Measurements from ENCODE around the gene SLCO3A1. TPM values are rescaled to one million over a fixed set of nuclear protein-coding genes. Genes with fewer than 3 reads are reported as not detected.

Gene SLCO3A1
- total RNA-seq, 1 experiment from 2014 or later: 10.1 TPM

GRCh38 chr15:91946581-91947292, 93.2 kb downstream of the SLCO3A1 start:
- no TSS peak for BruUV-seq (replicated peaks)
- Mint-ChIP-seq H3K4me3 (ENCODE audit: unreplicated experiment) (no peak overlapping the region), H3K36me3 (ENCODE audit: insufficient read depth, unreplicated experiment) (no peaks in the 10 kb centered on the region), H3K9me3 (ENCODE audit: unreplicated experiment) (no peaks in the 10 kb centered on the region), H3K27ac (ENCODE audit: low read depth, unreplicated experiment) (peak overlapping the region; percentile 90), H3K27me3 (ENCODE audit: insufficient read depth, unreplicated experiment) (no peaks in the 10 kb centered on the region), H3K4me1 (ENCODE audit: insufficient read depth, unreplicated experiment) (peaks cover 73% of the 10 kb centered on the region)
- POLR2A ChIA-PET: interaction anchor here (0.5 to 4.9 kb wide), 6 partner anchors 12 to 866 kb away, joined by 3 to 45 read pairs (median 4); partner anchors contain the start of gene SLCO3A1
- intact Hi-C loops (cut with micrococcal nuclease): loop anchor here (10.0 kb wide), 1 partner anchor 242 kb away; no protein-coding TSS in a partner anchor
- no peak for TF ChIP-seq CTCF (IDR thresholded peaks at IDR 0.05; ENCODE audit: unreplicated experiment)
- CTCF ChIA-PET: interaction anchor here (0.6 to 1.9 kb wide), 14 partner anchors 9 to 990 kb away, joined by 3 to 14 read pairs (median 4); partner anchors contain the start of gene SLCO3A1
- no peak for DNase-seq (ENCODE audit: unreplicated experiment)

DNA sequence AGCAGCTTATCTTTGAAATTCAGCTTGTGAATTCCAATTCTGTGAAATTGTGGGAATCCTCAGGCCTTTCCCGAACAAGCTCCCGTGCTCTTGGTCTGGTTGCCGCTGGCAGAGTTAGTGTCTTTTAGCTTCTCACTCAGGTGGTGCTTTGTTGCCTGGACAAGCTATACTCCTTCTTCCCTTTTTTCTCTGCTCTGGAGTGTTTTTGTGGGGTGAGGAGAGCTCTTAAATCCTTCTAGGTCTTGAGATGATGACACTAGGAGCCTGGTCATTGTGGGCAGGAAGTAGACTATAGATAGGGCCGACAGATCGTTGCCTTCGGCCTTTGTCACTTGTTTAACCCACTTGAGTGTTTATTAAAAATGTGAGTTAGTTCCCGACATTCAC, 93.8 kb downstream of the SLCO3A1 start:
- H3K4me1 Mint-ChIP-seq (ENCODE audit: insufficient read depth, unreplicated experiment): peaks cover 70% of the 10 kb centered on the region
- intact Hi-C loops (cut with micrococcal nuclease): loop anchor here (10.0 kb wide), 1 partner anchor 242 kb away; no protein-coding TSS in a partner anchor
- ChIA-PET CTCF (interaction anchor here (0.6 to 1.9 kb wide), 16 partner anchors 8 to 991 kb away, joined by 3 to 14 read pairs (median 3); partner anchors contain the start of gene SLCO3A1), POLR2A (interaction anchor here (0.5 to 4.9 kb wide), 9 partner anchors 12 to 1082 kb away, joined by 3 to 45 read pairs (median 4); partner anchors contain the start of gene SLCO3A1)
- H3K27ac Mint-ChIP-seq (ENCODE audit: low read depth, unreplicated experiment): peak overlapping the region; percentile 90
- no peak for TF ChIP-seq CTCF (IDR thresholded peaks at IDR 0.05; ENCODE audit: unreplicated experiment)
- no peaks in the 10 kb centered on the region for H3K9me3 Mint-ChIP-seq (ENCODE audit: unreplicated experiment)
- no peak overlapping the region for H3K4me3 Mint-ChIP-seq (ENCODE audit: unreplicated experiment)
- DNase-seq (ENCODE audit: unreplicated experiment): no peak
- H3K36me3 Mint-ChIP-seq (ENCODE audit: insufficient read depth, unreplicated experiment): no peaks in the 10 kb centered on the region
- no peaks in the 10 kb centered on the region for H3K27me3 Mint-ChIP-seq (ENCODE audit: insufficient read depth, unreplicated experiment)
- no TSS peak for BruUV-seq (replicated peaks)

DNA sequence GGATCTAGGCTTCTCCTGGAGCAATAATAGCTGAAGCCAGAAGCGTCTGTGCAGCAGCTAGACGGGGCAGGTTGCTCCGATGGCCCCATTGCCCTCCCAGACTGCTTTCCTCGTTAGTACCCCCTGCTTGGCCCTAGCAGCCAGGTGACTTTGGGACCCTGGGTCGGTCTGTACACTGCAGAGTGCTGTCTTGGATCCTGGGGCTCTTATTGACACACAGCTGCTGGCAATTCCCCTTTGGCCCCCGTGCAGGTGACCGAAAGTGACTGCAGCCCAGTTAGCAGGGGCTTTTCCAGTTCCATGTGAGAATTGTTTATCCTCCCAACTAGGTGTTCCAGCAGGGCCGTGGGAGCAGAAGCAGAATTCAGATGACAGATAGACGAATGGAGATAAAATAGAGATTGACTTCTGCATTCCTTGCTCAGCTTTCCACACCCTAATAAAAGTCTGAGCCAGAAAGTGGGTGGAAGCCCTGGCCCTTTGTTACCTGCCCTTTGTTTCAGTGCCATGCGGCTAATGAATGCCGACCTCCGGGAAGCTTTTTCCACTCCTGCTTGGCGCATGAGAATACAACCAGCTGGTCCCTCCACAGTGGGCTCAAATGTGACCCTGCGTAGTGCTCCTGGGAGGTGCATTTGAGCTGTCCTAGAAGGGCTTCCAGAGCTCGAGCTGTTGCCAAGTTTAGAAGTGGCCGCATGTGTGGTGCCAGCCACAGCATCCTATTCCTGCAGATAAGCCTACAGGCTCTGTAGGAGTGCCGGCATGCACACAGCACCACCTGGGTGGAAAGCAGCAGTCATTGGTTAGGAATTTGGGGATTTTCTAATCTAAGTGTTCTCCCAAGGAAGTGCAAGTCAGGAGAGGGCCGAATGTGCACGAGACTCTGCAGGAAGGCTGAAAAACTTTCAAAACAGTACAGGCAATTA, 94.4 kb downstream of the SLCO3A1 start:
- BruUV-seq (replicated peaks): no TSS peak
- TF ChIP-seq CTCF (IDR thresholded peaks at IDR 0.05; ENCODE audit: unreplicated experiment): no peak
- Mint-ChIP-seq H3K9me3 (ENCODE audit: unreplicated experiment) (no peaks in the 10 kb centered on the region), H3K27ac (ENCODE audit: low read depth, unreplicated experiment) (peak overlapping the region; percentile 90), H3K27me3 (ENCODE audit: insufficient read depth, unreplicated experiment) (no peaks in the 10 kb centered on the region), H3K36me3 (ENCODE audit: insufficient read depth, unreplicated experiment) (no peaks in the 10 kb centered on the region), H3K4me1 (ENCODE audit: insufficient read depth, unreplicated experiment) (peaks cover 72% of the 10 kb centered on the region), H3K4me3 (ENCODE audit: unreplicated experiment) (peak overlapping the region; percentile 49)
- POLR2A ChIA-PET: interaction anchor here (0.5 to 4.9 kb wide), 12 partner anchors 11 to 1081 kb away, joined by 3 to 45 read pairs (median 4); partner anchors contain the start of gene SLCO3A1
- intact Hi-C loops (cut with micrococcal nuclease): loop anchor here (10.0 kb wide), 1 partner anchor 243 kb away; no protein-coding TSS in a partner anchor
- DNase-seq (ENCODE audit: unreplicated experiment): peak; percentile 74
- CTCF ChIA-PET: interaction anchor here (0.5 to 1.9 kb wide), 21 partner anchors 8 to 992 kb away, joined by 3 to 14 read pairs (median 3); partner anchors contain the start of gene SLCO3A1
